Neural crest cell (in vitro differentiated cells): Measurements from ENCODE around the gene UBE4A. TPM values are rescaled to one million over a fixed set of nuclear protein-coding genes. Genes with fewer than 3 reads are reported as not detected.
A peak's percentile ranks its signal among the peaks of the same experiment; 100 is the strongest.

Source experiments
- DNase-seq: peaks from one replicate; pipeline ENCODE4 v3.0.0; 2021; ENCODE audit warnings: low read depth, mixed read lengths, low spot score
- H3K27ac Mint-ChIP-seq: one replicate; pipeline ENCODE4 v1.8.0; 2021; ENCODE audit warnings: mild to moderate bottlenecking, mixed read lengths; ENCODE audit not compliant: unreplicated experiment
- H3K27me3 Mint-ChIP-seq: 2 replicates; pipeline ENCODE4 v1.8.0; 2021; ENCODE audit warnings: low read depth, mild to moderate bottlenecking, mixed read lengths
- H3K36me3 Mint-ChIP-seq: 2 replicates; pipeline ENCODE4 v1.8.0; 2021; ENCODE audit warnings: low read depth, mild to moderate bottlenecking, mixed read lengths
- H3K4me1 Mint-ChIP-seq: 2 replicates; pipeline ENCODE4 v1.8.0; 2021; ENCODE audit warnings: mixed read lengths
- H3K4me3 Mint-ChIP-seq: one replicate; pipeline ENCODE4 v1.8.0; 2021; ENCODE audit warnings: mild to moderate bottlenecking, mixed read lengths
- H3K9me3 Mint-ChIP-seq: 2 replicates; pipeline ENCODE4 v1.8.0; 2021; ENCODE audit warnings: mixed read lengths
- total RNA-seq: library from RNA; stranded (reverse); gene quantifications from 2 replicates; pipeline ENCODE4 v1.2.1, GENCODE V29; 2021
- TF ChIP-seq, protein P1 (sequence below): fragments of 200-600 bp; sonication (generic); conservative IDR thresholded peaks from 2 replicates; pipeline ENCODE4 v1.5.0; 2021; ENCODE audit warnings: antibody characterized with exemption, mild to moderate bottlenecking

UBE4A gene
- total RNA-seq, 1 donor from 2014 or later, result 35.9 TPM

DNA sequence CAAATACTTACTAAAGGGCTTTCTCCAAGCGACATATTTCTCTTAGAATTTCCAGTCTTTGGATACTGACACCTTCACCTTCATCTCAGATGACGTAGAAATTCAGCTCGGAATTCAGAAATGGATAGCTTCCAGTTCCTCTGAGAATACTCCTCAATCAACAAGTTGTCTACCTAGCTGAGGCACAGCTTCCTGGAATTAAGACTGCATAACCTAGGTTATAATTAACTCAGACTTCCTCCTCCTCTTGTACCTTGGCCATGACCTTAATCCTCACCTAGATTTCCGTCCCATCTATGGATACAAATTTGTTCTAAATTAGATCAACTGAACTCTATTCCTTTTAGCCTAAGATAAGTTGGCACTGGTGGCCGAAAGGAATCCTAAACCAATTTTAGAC lies 59.4 kb downstream of the UBE4A start:
- no peaks in the 10 kb centered on the region for H3K9me3 Mint-ChIP-seq
- no peaks in the 10 kb centered on the region for H3K4me1 Mint-ChIP-seq
- H3K27ac Mint-ChIP-seq, result no peak overlapping the region
- no peak for DNase-seq
- TF ChIP-seq, protein P1, sequence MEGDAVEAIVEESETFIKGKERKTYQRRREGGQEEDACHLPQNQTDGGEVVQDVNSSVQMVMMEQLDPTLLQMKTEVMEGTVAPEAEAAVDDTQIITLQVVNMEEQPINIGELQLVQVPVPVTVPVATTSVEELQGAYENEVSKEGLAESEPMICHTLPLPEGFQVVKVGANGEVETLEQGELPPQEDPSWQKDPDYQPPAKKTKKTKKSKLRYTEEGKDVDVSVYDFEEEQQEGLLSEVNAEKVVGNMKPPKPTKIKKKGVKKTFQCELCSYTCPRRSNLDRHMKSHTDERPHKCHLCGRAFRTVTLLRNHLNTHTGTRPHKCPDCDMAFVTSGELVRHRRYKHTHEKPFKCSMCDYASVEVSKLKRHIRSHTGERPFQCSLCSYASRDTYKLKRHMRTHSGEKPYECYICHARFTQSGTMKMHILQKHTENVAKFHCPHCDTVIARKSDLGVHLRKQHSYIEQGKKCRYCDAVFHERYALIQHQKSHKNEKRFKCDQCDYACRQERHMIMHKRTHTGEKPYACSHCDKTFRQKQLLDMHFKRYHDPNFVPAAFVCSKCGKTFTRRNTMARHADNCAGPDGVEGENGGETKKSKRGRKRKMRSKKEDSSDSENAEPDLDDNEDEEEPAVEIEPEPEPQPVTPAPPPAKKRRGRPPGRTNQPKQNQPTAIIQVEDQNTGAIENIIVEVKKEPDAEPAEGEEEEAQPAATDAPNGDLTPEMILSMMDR, result no peak
- H3K36me3 Mint-ChIP-seq, result no peaks in the 10 kb centered on the region
- H3K4me3 Mint-ChIP-seq, result no peak overlapping the region
- H3K27me3 Mint-ChIP-seq, result no peaks in the 10 kb centered on the region

DNA sequence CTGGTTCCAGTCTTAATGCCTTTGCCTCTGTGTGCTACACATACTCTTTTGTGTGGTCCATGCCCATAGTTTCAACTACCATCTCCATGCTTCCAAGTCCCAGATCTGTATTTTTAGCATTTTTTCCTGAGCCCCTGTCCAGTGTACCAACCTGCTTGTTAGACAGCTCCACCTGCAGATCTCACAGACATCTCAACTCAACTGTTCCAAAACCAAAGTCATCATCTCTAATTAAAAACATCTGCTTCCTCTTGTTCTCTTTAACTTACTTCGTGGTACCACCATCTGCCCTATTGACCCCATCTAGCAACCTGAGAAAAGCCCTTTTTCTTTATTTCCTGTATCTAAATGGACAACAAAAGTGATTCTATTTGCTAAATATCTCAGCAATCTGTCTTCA lies 68.3 kb downstream of the UBE4A start:
- H3K4me1 Mint-ChIP-seq, result peaks cover 19% of the 10 kb centered on the region
- no peaks in the 10 kb centered on the region for H3K27me3 Mint-ChIP-seq
- TF ChIP-seq, protein P1, result no peak
- DNase-seq, result no peak
- no peaks in the 10 kb centered on the region for H3K36me3 Mint-ChIP-seq
- H3K27ac Mint-ChIP-seq, result no peak overlapping the region
- H3K9me3 Mint-ChIP-seq, result no peaks in the 10 kb centered on the region
- H3K4me3 Mint-ChIP-seq, result no peak overlapping the region

DNA sequence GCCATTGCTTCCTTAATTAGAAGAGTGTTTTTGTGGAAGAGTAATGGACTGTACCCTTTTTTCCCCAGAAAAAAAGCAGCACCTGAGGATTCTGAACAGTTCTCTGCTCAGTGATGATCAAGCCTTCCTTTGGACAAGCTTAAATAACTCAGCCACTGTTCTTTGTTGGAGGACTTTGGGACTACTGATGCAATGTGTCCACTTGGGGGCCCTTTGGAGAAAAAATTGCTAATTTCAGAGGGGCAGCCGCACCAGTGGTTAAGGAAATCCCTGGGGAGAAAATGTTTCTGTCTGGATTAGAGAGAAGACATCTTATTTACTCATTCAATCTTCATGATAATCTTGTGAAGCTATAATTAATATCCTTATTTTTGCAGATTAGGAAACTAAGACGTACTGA lies 71.6 kb downstream of the UBE4A start:
- TF ChIP-seq, protein P1, result no peak
- Mint-ChIP-seq H3K27me3 (no peaks in the 10 kb centered on the region), H3K9me3 (no peaks in the 10 kb centered on the region), H3K36me3 (no peaks in the 10 kb centered on the region), H3K4me3 (peak overlapping the region; percentile 24), H3K4me1 (peaks cover 39% of the 10 kb centered on the region), H3K27ac (no peak overlapping the region)
- DNase-seq, result no peak

DNA sequence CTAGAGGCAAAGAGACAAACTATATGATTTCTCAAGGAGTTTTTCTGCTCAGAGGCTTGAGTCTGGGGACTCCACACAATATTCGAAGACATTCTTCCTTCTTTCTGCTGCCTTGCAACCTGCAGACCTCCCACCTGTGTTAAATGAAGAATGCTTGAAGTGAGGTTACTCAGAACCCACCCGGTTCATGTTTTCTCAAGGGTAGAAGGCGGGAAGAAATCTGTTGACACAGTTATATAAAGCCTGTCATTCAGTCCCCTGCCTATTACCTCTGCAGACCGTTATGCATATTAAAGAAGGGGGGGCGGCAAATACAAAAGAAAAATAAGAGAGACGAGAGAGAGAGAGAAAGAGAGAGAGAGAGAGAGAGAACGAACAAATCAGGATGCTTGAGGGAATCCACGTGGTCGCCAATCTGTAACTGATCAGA lies 74.7 kb downstream of the UBE4A start:
- Mint-ChIP-seq H3K4me1 (peaks cover 52% of the 10 kb centered on the region), H3K36me3 (no peaks in the 10 kb centered on the region), H3K4me3 (peak overlapping the region; percentile 97), H3K27ac (peak overlapping the region; percentile 98), H3K9me3 (no peaks in the 10 kb centered on the region), H3K27me3 (no peaks in the 10 kb centered on the region)
- TF ChIP-seq, protein P1, result no peak
- no peak for DNase-seq

DNA sequence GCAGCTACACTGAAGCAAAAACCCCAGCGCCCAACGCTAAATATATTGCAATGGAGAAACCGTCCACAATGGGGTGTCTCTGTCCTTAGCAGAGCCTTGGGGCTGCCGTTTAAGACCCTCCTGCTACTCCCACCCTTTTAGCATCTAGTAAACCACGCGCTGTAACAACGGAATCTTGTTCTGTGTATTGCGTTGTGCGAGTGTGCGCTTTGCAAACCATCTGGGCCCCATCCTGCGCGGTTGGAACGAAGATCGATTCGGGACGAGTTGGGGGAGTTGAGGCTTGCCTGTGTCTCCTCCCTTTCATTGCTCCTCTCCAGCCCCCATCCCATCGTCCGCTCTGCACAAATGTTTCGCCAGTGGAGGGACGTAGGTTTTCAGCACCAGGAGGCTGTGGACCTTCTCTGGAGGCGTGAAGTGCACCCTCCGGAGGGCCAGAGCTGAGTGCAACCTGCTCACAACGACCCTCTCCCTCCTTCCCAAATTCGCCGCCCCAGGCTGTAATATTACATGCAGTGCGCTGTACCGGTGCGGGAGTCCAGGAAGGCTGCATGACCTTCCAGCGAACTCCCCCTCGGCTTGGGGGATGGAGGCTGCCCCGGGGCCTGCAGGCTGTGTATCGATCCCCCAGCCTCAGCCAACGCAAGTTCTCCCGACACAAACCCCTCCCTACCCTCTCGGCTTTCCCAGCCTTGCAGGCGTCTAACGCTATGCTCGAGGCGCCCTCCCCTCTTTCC lies 75.3 kb downstream of the UBE4A start:
- Mint-ChIP-seq H3K36me3 (no peaks in the 10 kb centered on the region), H3K4me1 (peaks cover 57% of the 10 kb centered on the region)

More for the DNA sequence above, 75.3 kb downstream of the UBE4A start:
- H3K9me3 Mint-ChIP-seq, result no peaks in the 10 kb centered on the region
- TF ChIP-seq, protein P1, result no peak
- no peaks in the 10 kb centered on the region for H3K27me3 Mint-ChIP-seq
- DNase-seq, result peak; percentile 41
- peak overlapping the region; percentile 98 for H3K27ac Mint-ChIP-seq
- peak overlapping the region; percentile 97 for H3K4me3 Mint-ChIP-seq
